Measurements from ENCODE around the gene CTIF.

Gene CTIF

GRCh38 chr18:48796491-48797205 lies 257.8 kb downstream of the CTIF start:
- TF ChIP-seq EZH2 (optimal IDR thresholded peaks at IDR 0.05; ENCODE audit: low read depth, low read length) (no peak), EZH2phosphoT487 (IDR thresholded peaks at IDR 0.05; ENCODE audit: low read length) (no peak)
- TF ChIP-seq, protein P1, sequence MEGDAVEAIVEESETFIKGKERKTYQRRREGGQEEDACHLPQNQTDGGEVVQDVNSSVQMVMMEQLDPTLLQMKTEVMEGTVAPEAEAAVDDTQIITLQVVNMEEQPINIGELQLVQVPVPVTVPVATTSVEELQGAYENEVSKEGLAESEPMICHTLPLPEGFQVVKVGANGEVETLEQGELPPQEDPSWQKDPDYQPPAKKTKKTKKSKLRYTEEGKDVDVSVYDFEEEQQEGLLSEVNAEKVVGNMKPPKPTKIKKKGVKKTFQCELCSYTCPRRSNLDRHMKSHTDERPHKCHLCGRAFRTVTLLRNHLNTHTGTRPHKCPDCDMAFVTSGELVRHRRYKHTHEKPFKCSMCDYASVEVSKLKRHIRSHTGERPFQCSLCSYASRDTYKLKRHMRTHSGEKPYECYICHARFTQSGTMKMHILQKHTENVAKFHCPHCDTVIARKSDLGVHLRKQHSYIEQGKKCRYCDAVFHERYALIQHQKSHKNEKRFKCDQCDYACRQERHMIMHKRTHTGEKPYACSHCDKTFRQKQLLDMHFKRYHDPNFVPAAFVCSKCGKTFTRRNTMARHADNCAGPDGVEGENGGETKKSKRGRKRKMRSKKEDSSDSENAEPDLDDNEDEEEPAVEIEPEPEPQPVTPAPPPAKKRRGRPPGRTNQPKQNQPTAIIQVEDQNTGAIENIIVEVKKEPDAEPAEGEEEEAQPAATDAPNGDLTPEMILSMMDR (IDR thresholded peaks at IDR 0.05; ENCODE audit: low read length): no peak
- Histone ChIP-seq H3F3A (ENCODE audit: insufficient read depth, low read length) (peaks cover 6% of the 10 kb centered on the region), H3K9me3 (replicated peaks; ENCODE audit: insufficient read depth, low read length) (no peaks in the 10 kb centered on the region), H3K36me3 (replicated peaks; ENCODE audit: insufficient read depth, low read length) (no peaks in the 10 kb centered on the region), H4K20me1 (ENCODE audit: insufficient read depth, low read length) (no peaks in the 10 kb centered on the region), H3K27ac (ENCODE audit: low read length) (no peak overlapping the region), H2AFZ (ENCODE audit: low read length) (no peak overlapping the region), H3K9me2 (replicated peaks; ENCODE audit: insufficient read depth, low read length) (no peaks in the 10 kb centered on the region), H3K4me1 (ENCODE audit: low read length) (peaks cover 16% of the 10 kb centered on the region), H3K4me2 (ENCODE audit: low read depth, low read length) (no peak overlapping the region), H3K4me3 (ENCODE audit: low read length) (no peak overlapping the region), H3K27me3 (replicated peaks; ENCODE audit: insufficient read depth, low read length) (no peaks in the 10 kb centered on the region), H3K9ac (ENCODE audit: low read length) (no peak overlapping the region), H3K79me2 (ENCODE audit: low read length) (no peaks in the 10 kb centered on the region)
- DNase-seq: no peak

DNA sequence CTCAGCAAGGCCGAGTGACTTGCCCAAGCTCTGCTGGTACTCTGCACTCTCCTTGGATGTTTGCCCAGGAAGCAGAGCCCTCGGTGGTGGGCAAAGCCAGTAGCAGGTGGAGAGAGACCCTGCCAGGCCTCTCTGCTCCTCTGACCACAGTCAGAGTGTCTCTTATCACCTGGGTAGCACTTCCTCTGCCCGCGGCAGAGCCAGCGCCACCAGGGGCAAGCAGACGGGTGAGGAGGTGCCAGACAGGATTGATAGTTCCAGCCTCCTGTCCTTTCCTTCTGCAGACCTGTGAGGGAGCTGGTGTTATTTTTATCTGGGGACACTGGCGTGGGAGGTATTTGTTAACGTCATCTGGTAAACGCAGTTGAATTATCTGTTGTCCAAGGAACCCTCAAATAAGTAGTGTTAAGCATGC lies 259.0 kb downstream of the CTIF start:
- no peak overlapping the region for H3K9ac ChIP-seq (ENCODE audit: low read length)
- H3K27me3 ChIP-seq (replicated peaks; ENCODE audit: insufficient read depth, low read length): no peaks in the 10 kb centered on the region
- no peaks in the 10 kb centered on the region for H3K9me2 ChIP-seq (replicated peaks; ENCODE audit: insufficient read depth, low read length)
- H3K36me3 ChIP-seq (replicated peaks; ENCODE audit: insufficient read depth, low read length): no peaks in the 10 kb centered on the region
- no peak for DNase-seq
- no peaks in the 10 kb centered on the region for H4K20me1 ChIP-seq (ENCODE audit: insufficient read depth, low read length)
- H3K4me2 ChIP-seq (ENCODE audit: low read depth, low read length): no peak overlapping the region
- no peaks in the 10 kb centered on the region for H3K9me3 ChIP-seq (replicated peaks; ENCODE audit: insufficient read depth, low read length)
- H3K4me1 ChIP-seq (ENCODE audit: low read length): peaks cover 25% of the 10 kb centered on the region
- TF ChIP-seq EZH2phosphoT487 (IDR thresholded peaks at IDR 0.05; ENCODE audit: low read length): no peak
- TF ChIP-seq EZH2 (optimal IDR thresholded peaks at IDR 0.05; ENCODE audit: low read depth, low read length): no peak
- TF ChIP-seq, protein P1 (IDR thresholded peaks at IDR 0.05; ENCODE audit: low read length): no peak
- no peak overlapping the region for H2AFZ ChIP-seq (ENCODE audit: low read length)
- H3F3A ChIP-seq (ENCODE audit: insufficient read depth, low read length): peaks cover 8% of the 10 kb centered on the region
- no peak overlapping the region for H3K27ac ChIP-seq (ENCODE audit: low read length)
- no peak overlapping the region for H3K4me3 ChIP-seq (ENCODE audit: low read length)
- no peaks in the 10 kb centered on the region for H3K79me2 ChIP-seq (ENCODE audit: low read length)

DNA sequence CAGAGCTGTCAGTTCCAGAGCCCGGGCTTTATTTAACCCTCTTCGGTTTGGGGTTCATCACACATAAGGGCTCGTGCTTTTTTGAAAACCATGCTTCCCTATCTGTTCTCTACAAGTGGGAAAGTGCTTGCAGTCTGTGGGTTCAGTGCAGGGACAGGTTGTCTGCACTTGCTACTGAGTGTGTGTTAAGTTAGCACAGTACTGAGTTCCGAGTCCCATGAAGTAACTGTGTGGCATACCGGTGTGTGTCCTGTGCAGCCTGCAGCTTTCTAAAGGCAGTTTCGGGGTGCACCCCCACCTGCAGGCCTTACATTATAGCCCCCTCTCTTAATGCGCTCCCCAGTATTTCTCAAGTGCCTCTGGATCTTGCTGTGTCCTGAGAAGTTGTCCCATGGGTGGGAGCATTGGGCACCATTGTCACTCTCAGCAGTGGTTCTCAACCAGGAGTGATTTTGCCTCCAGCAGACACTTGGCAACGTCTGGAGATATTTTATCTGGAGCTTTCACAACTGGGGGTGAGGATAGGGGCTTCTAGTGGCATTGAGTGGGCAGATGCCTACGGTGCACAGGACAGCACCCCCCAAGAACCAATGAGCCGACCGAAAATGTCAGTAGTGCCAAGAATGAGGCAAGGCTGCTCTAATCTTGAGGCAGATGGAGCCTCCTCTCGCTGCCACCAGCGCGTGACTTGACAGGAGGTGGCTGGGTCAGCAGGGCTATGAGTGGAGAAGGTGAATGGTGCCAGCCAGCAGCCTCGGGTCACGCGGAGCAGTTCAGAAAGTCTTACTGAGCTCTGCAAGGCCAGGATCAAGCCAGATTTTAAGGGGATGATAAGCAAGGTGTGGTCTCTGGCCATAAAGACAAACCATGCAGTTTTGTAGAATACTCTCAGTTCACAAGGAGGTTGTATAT lies 259.8 kb downstream of the CTIF start:
- Histone ChIP-seq H4K20me1 (ENCODE audit: insufficient read depth, low read length) (no peaks in the 10 kb centered on the region), H3K79me2 (ENCODE audit: low read length) (no peaks in the 10 kb centered on the region), H3K9me2 (replicated peaks; ENCODE audit: insufficient read depth, low read length) (no peaks in the 10 kb centered on the region), H3K4me1 (ENCODE audit: low read length) (peaks cover 27% of the 10 kb centered on the region), H3K9ac (ENCODE audit: low read length) (no peak overlapping the region), H3K36me3 (replicated peaks; ENCODE audit: insufficient read depth, low read length) (no peaks in the 10 kb centered on the region), H2AFZ (ENCODE audit: low read length) (no peak overlapping the region), H3K4me3 (ENCODE audit: low read length) (no peak overlapping the region), H3K27me3 (replicated peaks; ENCODE audit: insufficient read depth, low read length) (no peaks in the 10 kb centered on the region), H3K27ac (ENCODE audit: low read length) (no peak overlapping the region), H3K4me2 (ENCODE audit: low read depth, low read length) (no peak overlapping the region), H3K9me3 (replicated peaks; ENCODE audit: insufficient read depth, low read length) (no peaks in the 10 kb centered on the region), H3F3A (ENCODE audit: insufficient read depth, low read length) (peaks cover 8% of the 10 kb centered on the region)
- TF ChIP-seq EZH2 (optimal IDR thresholded peaks at IDR 0.05; ENCODE audit: low read depth, low read length): no peak
- no peak for TF ChIP-seq EZH2phosphoT487 (IDR thresholded peaks at IDR 0.05; ENCODE audit: low read length)
- no peak for DNase-seq

Data from MM.1S (cell line).